ENCODE data around the gene TMEM130.
"Not testable (repeated sequence)": the region's sequence is repeated elsewhere in the genome, so short reads cannot be mapped to it uniquely, and the experiment has no call there.

The TMEM130 gene

GRCh38 chr7:98874942-98875341 is 5.1 kb upstream of the TMEM130 start:
- Histone ChIP-seq H3K36me3 (ENCODE audit: insufficient read depth, low read length) (no peaks in the 10 kb centered on the region; the same call in 1 of the 2 replicates), H3K9me2 (replicated peaks; ENCODE audit: low read depth, low read length) (no peaks in the 10 kb centered on the region), H3K4me2 (ENCODE audit: low read depth, low read length, poor library complexity, severe bottlenecking) (no peak overlapping the region), H3K4me1 (ENCODE audit: insufficient read depth, low read length, poor library complexity, severe bottlenecking) (peaks cover 3% of the 10 kb centered on the region), H2AFZ (ENCODE audit: low read length) (no peak overlapping the region), H3F3A (ENCODE audit: low read depth) (no peaks in the 10 kb centered on the region), H3K9me3 (ENCODE audit: insufficient read depth, low read depth, low read length) (no peaks in the 10 kb centered on the region), H3K9ac (ENCODE audit: low read depth, low read length, poor library complexity, severe bottlenecking) (no peak overlapping the region), H3K4me3 (ENCODE audit: low read length, poor library complexity, severe bottlenecking) (no peak overlapping the region), H3K79me2 (ENCODE audit: insufficient read depth, low read length) (peaks cover 10% of the 10 kb centered on the region), H4K20me1 (ENCODE audit: insufficient read depth, low read length, poor library complexity, severe bottlenecking) (peaks cover 7% of the 10 kb centered on the region), H3K27me3 (ENCODE audit: insufficient read depth, low read length, poor library complexity, severe bottlenecking) (no peaks in the 10 kb centered on the region)
- TF ChIP-seq EZH2phosphoT487 (IDR thresholded peaks at IDR 0.05; ENCODE audit: borderline replicate concordance) (no peak), CTCF (conservative IDR thresholded peaks at IDR 0.05; ENCODE audit: low read length) (no peak)

GRCh38 chr7:98873610-98874009 is 3.8 kb upstream of the TMEM130 start:
- H3K27me3 ChIP-seq (ENCODE audit: insufficient read depth, low read length, poor library complexity, severe bottlenecking); H3K4me3 ChIP-seq (ENCODE audit: low read length, poor library complexity, severe bottlenecking); H3K9ac ChIP-seq (ENCODE audit: low read depth, low read length, poor library complexity, severe bottlenecking); H3K4me2 ChIP-seq (ENCODE audit: low read depth, low read length, poor library complexity, severe bottlenecking); H3F3A ChIP-seq (ENCODE audit: low read depth); H2AFZ ChIP-seq (ENCODE audit: low read length); H3K9me2 ChIP-seq (replicated peaks; ENCODE audit: low read depth, low read length); H3K9me3 ChIP-seq (ENCODE audit: insufficient read depth, low read depth, low read length); H3K4me1 ChIP-seq (ENCODE audit: insufficient read depth, low read length, poor library complexity, severe bottlenecking); H4K20me1 ChIP-seq (ENCODE audit: insufficient read depth, low read length, poor library complexity, severe bottlenecking); H3K36me3 ChIP-seq (ENCODE audit: insufficient read depth, low read length); H3K79me2 ChIP-seq (ENCODE audit: insufficient read depth, low read length): not testable (repeated sequence)

- no peaks in the 10 kb centered on the region for H3K9me3 ChIP-seq (ENCODE audit: insufficient read depth, low read depth, low read length)
- no peak overlapping the region for H2AFZ ChIP-seq (ENCODE audit: low read length)
- no peaks in the 10 kb centered on the region for H3K9me2 ChIP-seq (replicated peaks; ENCODE audit: low read depth, low read length)
- H3K36me3 ChIP-seq (ENCODE audit: insufficient read depth, low read length): no peaks in the 10 kb centered on the region
- no peak overlapping the region for H3K4me2 ChIP-seq (ENCODE audit: low read depth, low read length, poor library complexity, severe bottlenecking)
- H3K4me1 ChIP-seq (ENCODE audit: insufficient read depth, low read length, poor library complexity, severe bottlenecking): no peaks in the 10 kb centered on the region
- H3K79me2 ChIP-seq (ENCODE audit: insufficient read depth, low read length): no peaks in the 10 kb centered on the region
- no peaks in the 10 kb centered on the region for H3F3A ChIP-seq (ENCODE audit: low read depth)
- TF ChIP-seq CTCF (conservative IDR thresholded peaks at IDR 0.05; ENCODE audit: low read length) (peak; percentile 53), EZH2phosphoT487 (IDR thresholded peaks at IDR 0.05; ENCODE audit: borderline replicate concordance) (no peak)
- no peak overlapping the region for H3K4me3 ChIP-seq (ENCODE audit: low read length, poor library complexity, severe bottlenecking)
- no peaks in the 10 kb centered on the region for H4K20me1 ChIP-seq (ENCODE audit: insufficient read depth, low read length, poor library complexity, severe bottlenecking)
- H3K27me3 ChIP-seq (ENCODE audit: insufficient read depth, low read length, poor library complexity, severe bottlenecking): no peaks in the 10 kb centered on the region
- no peak overlapping the region for H3K9ac ChIP-seq (ENCODE audit: low read depth, low read length, poor library complexity, severe bottlenecking)
These were observed 2.6 kb upstream of the TMEM130 start for GRCh38 chr7:98872328-98872924.

- no peaks in the 10 kb centered on the region for H4K20me1 ChIP-seq (ENCODE audit: insufficient read depth, low read length, poor library complexity, severe bottlenecking)
- H3K9me2 ChIP-seq (replicated peaks; ENCODE audit: low read depth, low read length): no peaks in the 10 kb centered on the region
- no peaks in the 10 kb centered on the region for H3K79me2 ChIP-seq (ENCODE audit: insufficient read depth, low read length)
- no peaks in the 10 kb centered on the region for H3K9me3 ChIP-seq (ENCODE audit: insufficient read depth, low read depth, low read length)
- no peaks in the 10 kb centered on the region for H3F3A ChIP-seq (ENCODE audit: low read depth)
- no peak for TF ChIP-seq CTCF (conservative IDR thresholded peaks at IDR 0.05; ENCODE audit: low read length)
- H3K4me3 ChIP-seq (ENCODE audit: low read length, poor library complexity, severe bottlenecking): no peak overlapping the region
- no peak overlapping the region for H3K9ac ChIP-seq (ENCODE audit: low read depth, low read length, poor library complexity, severe bottlenecking)
- no peak overlapping the region for H2AFZ ChIP-seq (ENCODE audit: low read length)
- no peaks in the 10 kb centered on the region for H3K4me1 ChIP-seq (ENCODE audit: insufficient read depth, low read length, poor library complexity, severe bottlenecking)
- no peaks in the 10 kb centered on the region for H3K36me3 ChIP-seq (ENCODE audit: insufficient read depth, low read length)
- H3K27me3 ChIP-seq (ENCODE audit: insufficient read depth, low read length, poor library complexity, severe bottlenecking): no peaks in the 10 kb centered on the region
- H3K4me2 ChIP-seq (ENCODE audit: low read depth, low read length, poor library complexity, severe bottlenecking): no peak overlapping the region
These were observed 1.1 kb upstream of the TMEM130 start for GRCh38 chr7:98870807-98871491.
